HG02840 (cell line): ENCODE measurements around the gene MCRIP2.

Experiments used
- ATAC-seq: cut with Tn5 transposase; IDR thresholded peaks from one replicate; pipeline ENCODE4 v1.9.1; 2021; ENCODE audit warnings: mild to moderate bottlenecking, moderate library complexity, moderate number of reproducible peaks; ENCODE audit not compliant: unreplicated experiment, low FRiP score

Gene MCRIP2

DNA sequence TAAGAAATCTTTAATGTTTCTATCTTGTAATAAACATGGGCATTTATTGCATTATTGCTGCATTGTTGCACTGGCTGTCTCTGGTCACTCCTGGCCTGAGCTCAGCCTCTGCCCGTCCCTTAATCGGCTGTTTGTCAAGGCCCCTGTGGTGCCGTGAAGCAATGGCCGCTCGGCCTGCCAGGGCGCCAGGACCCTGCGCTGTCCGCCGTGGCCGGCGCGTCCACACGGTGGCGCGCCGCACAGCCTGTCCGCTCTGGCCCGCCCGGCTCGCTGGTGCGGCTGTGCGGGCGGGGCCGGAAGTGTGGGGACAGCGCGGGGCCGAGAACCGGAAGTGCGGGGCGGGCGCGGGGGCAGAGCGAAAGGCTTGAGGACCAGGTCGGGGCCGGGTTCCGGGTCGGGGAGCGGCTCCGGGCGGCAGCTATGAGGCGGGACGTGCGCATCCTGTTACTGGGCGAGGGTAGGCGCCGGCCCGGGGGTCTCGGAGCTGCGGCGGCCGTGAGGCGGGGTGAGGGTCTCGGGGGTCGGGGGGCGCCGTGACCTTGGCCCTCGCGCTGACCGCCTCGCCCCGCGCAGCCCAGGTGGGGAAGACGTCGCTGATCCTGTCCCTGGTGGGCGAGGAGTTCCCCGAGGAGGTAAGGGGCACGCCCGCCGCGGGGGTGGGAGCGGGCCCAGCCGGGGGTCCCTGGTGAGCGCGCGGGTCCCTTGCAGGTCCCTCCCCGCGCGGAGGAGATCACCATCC, 26.3 kb downstream of the MCRIP2 start, which contains the start of gene RHOT2:
TSS of gene RHOT2 (plus strand) at position 353 of the 739 bp plus-strand sequence. CDS start at position 421, 68 bp downstream.
- ATAC-seq: peak; percentile 72

DNA sequence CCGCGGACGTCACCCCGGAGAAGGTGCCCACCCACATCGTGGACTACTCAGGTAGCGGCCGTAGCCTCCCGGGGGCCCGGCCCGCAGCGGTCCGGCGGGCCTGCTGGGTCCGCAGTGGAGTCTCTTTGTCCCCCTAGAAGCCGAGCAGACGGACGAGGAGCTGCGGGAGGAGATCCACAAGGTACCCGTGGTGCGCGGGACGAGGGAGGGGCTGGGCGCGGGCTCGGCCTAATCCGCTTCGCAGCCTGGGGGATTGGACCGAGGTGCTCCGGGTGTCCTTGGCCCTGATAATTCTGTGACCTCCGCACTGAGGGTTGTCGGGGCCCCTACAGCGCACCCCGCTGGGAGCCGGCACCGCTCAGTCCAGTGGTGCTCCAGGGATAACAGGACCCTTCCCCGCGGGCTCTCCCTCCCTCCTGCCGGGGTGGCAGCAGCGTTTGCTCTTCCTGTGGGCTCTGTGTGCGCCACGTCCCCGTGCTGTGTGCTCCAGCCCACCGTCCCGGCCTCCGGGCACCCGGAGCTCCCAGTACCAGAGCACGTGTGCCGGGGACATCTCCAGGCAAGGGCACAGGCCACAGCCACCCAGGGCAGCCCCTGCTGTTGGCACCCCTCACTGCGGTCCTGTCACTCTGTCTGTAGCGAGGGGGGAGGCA, 27.0 kb downstream of the MCRIP2 start:
- ATAC-seq: peak; percentile 15

DNA sequence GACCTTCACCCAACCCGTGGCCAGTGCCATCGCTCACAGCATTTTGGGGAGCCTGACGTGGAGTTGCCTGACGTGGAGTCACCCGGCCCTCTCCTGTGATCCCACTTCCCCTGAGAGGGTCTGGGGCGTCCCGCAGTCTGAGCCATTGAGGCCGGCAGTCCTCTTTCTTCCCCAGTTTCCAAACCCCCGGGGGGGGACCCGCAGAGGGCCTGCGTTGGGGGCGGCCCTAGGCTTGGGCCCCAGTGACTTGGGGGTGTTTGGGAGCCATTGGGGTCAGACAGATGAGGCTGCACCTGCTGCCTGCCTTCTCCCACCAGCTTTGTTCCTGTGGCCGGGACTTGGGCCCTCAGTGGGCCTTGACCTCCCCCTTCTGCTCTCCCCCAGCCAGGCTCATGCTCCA, 28.0 kb downstream of the MCRIP2 start:
- ATAC-seq: no peak

DNA sequence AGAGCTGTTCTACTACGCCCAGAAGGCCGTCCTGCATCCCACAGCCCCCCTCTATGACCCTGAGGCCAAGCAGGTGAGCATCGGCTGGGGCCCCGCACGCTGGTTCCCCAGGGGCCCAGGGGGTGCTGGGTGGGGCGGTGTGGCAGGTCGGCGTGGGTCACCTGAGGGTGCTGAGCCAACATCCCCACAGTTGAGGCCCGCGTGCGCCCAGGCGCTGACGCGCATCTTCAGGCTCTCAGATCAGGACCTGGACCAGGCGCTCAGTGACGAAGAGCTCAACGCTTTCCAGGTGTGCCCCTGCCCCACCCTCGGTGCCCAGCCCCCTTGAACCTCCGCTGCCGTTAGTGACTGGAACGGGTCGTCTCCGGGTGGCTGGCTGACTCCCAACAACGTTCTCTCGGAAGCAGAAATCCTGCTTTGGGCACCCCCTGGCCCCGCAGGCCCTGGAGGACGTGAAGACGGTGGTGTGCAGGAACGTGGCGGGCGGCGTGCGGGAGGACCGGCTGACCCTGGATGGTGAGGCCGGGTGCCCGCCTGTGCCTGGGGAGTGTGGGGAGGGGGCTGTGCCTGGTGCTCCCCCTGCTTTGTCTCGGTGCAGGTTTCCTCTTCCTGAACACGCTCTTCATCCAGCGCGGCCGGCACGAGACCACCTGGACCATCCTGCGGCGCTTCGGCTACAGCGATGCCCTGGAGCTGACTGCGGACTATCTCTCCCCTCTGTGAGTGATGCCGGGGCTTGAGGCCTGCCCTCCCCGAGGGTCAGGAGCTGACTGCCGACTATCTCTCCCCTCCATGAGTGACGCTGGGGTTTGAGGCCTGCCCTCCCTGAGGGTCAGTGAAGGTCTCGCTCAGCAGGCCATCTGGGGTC, 29.1 kb downstream of the MCRIP2 start:
- ATAC-seq: no peak

DNA sequence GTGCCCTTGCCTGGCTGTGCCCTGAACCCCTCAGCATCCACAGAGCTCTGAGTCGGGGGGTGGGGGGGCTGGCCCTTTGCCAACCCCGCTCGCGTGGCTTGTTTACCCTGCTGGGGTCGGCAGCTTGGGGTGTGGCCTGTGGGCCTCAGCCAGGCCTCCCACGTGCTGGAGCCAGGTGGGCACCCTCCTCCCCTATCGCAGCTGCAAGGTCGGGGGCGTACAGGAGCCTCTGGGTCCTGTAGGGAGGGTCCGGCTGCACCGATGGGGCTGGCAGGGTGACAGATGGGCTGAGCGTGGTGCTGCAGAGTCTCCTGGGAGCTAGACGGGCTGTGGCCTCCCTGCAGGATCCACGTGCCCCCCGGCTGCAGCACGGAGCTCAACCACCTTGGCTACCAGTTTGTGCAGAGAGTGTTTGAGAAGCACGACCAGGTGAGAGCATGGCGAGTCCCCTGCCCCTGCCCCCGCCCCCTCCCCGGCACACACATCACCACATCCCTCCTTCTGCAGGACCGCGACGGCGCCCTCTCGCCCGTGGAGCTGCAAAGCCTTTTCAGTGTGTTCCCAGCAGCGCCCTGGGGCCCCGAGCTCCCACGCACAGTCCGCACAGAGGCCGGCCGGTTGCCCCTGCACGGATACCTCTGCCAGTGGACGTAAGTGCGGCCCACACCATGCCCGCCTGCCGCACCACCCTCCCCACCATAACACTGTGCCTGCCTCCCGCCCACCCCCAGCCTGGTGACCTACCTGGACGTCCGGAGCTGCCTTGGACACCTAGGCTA, 29.9 kb downstream of the MCRIP2 start:
- ATAC-seq: no peak

DNA sequence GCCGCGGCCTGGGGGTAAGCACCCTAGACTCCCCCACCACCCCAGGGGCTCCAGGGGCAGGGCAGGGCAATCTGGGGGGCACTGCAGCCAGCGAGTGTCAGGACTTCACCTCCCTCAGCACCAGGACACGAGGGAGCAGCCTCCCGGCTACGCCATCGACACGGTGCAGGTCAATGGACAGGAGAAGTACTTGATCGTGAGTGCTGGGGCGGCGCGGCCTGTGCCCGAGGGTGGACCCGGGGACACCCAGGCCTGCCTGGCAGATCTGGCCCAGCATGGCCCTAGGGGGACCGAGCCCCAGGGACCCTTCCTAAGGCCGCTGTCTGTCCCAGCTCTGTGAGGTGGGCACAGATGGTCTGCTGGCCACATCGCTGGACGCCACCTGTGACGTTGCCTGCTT, 30.7 kb downstream of the MCRIP2 start:
- no peak for ATAC-seq

DNA sequence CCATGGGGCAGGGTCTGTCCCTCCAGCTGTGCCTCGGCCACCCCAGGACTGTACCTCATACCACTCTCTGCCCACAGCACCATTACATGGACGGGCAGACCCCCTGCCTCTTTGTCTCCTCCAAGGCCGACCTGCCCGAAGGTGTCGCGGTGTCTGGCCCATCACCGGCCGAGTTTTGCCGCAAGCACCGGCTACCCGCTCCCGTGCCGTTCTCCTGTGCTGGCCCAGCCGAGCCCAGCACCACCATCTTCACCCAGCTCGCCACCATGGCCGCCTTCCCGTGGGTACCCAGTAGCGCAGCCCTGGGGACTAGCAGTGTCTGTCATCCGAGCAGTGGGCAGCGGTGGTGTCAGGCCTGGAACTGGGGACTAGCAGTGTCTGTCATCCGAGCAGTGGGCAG, 31.2 kb downstream of the MCRIP2 start:
- ATAC-seq: no peak

DNA sequence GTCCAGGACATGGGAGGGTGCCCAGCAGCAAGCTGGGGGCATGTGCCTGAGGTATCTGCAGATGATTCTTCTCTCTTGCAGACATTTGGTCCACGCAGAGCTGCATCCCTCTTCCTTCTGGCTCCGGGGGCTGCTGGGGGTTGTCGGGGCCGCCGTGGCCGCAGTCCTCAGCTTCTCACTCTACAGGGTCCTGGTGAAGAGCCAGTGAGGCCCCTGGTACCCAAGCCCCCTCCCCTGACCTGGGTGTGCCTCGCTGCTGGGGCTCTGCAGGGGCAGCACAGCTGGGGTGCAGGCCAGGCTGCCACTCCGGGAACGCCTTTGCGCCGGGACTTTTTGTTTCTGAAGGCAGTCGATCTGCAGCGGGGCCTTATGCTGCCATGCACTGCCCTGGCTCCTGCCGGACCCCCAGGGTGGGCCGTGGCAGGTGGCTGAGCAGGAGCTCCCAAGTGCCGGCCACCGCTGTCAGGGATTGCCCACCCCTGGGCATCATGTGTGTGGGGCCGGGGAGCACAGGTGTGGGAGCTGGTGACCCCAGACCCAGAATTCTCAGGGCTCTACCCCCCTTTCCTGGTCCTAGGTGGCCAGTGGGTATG, 31.9 kb downstream of the MCRIP2 start:
- ATAC-seq: no peak

DNA sequence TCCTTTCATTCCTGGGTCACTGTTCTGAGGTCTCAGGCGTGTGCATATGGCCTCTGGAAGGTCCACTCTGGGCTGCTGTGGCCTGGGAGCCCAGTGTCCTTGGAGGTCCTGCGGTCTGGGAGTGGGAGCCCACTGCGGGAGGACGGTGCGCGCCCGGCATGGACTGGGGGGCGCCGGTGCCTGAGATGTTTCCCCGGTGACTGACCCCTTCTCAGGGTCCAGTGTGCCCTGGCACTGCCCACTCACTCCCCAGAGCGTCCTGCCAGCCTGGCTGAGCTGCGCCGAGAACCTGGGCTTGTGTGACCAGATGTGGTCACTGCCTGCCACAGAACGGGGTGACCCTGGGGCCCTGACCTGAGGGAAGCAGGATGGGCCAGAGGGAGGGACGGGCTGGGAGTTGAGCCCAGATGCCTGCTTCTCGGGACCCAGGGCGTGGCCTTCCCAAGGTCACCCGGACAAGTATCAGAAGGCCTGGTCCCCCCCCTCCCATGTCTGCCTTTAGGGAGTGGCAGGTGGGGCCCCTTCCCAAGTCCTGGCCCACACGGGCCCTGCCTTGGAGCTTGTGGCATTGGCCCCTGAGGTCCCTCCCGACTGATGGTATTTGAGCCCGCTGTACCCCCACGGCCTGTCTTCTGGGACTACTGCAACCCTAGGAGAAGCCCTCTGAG, 32.7 kb downstream of the MCRIP2 start:
- no peak for ATAC-seq

DNA sequence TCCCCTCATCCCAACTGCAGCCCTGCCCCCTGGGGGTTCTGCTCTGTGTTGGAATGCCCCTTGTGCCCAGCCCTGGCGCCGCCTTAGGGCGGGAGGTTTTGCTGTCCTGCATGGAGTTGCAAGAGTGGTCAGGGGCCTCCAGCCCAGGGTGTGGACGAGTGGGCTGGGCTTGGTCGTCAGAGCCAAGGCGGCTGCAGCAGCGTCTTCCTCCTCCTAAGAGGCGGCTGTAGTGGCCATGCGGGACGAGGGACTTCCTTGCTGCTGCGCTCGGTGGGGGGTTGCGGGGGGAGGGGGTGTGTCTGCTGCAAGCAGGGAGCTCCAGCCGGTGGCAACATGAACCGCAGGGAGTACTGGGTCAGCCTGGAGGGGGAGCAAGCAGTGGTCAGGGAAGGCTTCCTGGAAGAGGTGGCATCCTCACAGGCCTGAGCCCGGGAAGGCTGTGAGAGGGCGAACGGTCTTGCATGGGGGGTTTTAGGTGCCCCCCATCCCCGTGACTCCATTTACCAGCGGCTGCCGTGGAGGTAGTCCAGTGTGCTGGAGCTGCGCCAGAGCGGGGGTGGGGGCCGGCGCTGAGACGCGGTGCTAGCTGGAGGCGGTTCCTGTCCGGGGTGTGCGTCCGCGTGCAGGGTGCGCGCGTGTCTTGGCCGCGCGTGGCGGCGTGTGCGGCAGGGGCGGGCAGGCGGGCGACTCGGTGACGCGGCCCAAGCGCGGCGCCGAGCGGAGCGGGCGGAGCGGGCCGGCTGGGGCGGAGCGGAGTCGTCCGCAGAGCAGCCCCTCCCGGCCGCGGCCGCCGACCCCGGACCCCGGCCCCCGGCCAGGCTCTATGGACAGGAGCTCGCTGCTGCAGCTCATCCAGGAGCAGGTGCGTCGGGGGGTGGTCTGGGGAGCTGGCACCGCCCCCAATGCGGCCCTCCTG, 33.6 kb downstream of the MCRIP2 start, which contains the start of gene RHBDL1:
TSS of gene RHBDL1 (plus strand) at position 704 of the 916 bp plus-strand sequence. CDS start at position 824, 120 bp downstream.
- ATAC-seq: no peak

DNA sequence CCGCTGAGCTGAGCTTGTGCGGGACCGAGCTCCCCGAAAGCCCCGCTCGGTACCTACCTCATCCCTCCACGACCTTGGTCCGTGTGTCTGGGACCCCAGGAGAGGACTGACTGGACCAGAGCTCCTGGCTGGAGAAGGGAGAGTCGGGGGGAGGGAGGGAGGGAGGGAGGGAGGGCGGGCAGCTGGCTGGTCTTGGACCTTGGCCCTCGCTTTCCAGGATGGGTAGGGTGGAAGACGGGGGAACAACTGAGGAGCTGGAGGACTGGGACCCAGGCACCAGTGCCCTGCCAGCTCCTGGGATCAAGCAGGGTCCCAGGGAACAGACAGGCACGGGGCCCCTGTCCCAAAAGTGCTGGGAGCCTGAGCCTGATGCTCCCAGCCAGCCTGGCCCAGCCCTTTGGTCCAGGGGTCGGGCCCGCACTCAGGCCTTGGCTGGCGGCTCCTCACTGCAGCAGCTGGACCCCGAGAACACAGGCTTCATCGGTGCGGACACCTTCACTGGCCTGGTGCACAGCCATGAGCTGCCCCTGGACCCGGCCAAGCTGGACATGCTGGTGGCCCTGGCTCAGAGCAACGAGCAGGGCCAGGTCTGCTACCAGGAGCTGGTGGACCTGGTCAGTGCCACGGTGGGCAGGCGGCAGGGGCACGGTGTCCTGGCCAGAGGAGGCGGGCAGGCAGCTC, 34.4 kb downstream of the MCRIP2 start:
- ATAC-seq: no peak

DNA sequence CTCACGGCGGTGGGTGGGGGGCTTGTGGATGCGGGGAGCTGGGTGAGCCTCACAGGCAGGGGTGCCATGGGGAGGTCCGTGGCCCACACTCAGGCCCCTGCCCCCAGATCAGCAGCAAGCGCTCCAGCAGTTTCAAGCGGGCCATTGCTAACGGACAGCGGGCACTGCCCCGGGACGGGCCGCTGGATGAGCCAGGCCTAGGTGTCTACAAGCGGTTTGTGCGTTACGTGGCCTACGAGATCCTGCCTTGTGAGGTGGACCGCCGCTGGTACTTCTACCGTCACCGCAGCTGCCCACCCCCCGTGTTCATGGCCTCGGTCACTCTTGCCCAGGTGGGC, 34.9 kb downstream of the MCRIP2 start:
- no peak for ATAC-seq

DNA sequence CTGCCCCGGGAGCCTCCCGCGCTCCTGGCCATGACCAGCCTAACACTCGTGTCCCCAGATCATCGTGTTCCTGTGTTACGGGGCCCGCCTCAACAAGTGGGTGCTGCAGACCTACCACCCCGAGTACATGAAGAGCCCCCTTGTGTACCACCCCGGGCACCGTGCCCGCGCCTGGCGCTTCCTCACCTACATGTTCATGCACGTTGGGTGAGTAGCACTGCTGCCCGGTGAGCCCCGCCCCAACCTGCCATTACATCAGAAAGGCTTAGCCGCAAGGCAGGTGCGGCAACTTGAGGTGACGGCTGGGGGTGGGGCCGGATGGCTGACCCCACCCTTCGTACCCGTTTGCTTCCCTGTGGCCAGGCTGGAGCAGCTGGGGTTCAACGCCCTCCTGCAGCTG, 35.3 kb downstream of the MCRIP2 start:
- no peak for ATAC-seq

DNA sequence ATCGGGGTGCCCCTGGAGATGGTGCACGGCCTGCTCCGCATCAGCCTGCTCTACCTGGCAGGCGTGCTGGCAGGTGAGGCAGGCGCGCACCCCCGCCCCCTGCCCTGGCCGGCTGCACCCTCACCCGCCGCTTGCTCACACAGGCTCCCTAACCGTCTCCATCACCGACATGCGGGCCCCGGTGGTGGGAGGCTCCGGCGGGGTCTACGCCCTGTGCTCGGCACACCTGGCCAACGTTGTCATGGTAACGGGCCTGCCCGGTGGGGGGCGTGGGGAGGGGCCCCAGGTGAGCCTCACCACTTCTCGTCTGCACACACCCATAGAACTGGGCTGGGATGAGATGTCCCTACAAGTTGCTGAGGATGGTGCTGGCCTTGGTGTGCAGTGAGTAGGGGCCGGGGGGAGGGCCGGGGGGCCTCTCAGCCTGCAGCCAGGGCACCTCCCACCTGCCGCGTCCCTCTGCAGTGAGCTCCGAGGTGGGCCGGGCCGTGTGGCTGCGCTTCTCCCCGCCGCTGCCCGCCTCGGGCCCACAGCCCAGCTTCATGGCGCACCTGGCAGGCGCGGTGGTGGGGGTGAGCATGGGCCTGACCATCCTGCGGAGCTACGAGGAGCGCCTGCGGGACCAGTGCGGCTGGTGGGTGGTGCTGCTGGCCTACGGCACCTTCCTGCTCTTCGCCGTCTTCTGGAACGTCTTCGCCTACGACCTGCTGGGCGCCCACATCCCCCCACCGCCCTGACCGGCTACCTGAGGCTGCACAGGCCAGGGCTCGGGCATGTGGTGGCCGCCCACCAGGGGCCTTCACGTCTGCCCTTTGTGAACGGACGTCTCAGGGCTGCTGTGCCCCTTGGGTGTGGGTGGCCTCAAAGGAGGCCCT, 35.9 kb downstream of the MCRIP2 start:
- ATAC-seq: no peak

DNA sequence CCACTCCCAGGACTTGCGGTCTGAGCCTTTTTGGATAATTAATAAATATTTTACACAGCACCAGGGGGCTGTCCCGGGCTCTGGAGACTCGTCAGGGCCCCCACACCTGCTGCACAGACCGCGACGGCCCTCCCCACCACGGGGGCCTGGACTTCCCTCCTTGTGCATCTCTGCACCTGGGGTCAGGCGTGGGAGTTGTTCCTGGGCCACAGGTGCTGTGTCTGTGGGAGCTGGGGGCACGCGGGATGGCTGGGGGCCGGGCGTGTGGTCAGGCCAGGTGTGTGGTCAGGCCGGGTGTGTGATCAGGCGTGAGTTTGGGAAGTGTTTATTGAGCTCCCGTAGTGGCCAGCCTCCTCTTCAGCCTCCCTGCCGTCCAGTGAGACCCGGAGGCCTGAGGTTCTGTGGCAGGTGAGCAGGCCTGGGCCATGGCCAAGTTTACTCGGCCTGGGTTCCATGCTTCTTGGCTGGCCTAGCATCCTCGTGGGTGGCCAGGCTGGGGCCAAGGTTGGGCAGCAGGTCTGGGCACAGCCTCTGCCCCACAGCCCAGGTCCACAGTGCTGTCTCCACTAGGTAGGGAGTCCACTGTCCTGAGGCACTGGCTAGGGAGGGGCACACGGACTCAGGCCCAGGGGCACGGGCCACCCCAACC, 36.7 kb downstream of the MCRIP2 start:
- no peak for ATAC-seq
